ENCODE data around the gene DEXI.

Gene DEXI

DNA sequence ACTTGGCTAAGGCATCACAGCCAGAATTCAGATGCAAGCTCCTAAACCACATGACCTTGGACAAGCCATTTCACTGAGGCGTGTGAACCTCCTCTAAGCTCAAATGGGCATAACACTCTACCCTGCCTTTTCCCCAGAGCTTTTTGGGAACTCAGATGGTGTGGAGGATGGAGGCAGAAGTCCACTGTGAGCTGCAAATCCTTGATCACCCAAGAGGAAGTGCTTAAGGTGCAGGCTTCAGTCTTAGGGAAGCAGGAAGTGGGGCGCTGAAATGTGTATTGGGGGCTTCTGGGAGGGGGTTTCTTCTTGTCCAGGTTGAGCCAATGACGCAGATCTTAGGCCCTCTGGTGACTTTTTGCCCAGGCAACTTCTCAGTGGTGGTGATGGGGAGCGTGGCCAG is 52.4 kb downstream of the DEXI start:
- DNase-seq = no peak

- no peak for DNase-seq
Measured at GRCh38 chr16:10888320-10888937, 53.8 kb downstream of the DEXI start.

GRCh38 chr16:10885246-10885645 is 57.0 kb downstream of the DEXI start:
- DNase-seq = no peak

DNA sequence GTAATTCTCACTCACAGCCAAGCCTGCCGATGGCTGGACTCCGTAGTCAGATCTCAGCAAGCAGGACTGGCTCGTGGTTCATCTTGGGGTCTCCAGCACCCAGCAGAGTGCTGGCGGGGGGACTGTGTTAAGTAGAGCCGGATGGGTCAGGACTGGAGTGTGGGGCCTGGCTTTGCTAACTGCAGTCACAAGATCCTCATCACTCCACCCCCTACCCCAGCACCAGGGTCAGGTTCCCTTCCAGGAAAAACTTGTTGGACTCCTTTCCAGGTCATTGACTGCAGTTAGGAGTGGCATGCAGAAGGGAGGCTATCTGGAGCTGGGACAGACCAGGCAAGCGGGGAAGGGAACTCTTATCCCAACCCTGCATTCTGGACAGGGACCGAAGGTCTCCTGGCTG is 59.3 kb downstream of the DEXI start:
- no peak for DNase-seq

DNA sequence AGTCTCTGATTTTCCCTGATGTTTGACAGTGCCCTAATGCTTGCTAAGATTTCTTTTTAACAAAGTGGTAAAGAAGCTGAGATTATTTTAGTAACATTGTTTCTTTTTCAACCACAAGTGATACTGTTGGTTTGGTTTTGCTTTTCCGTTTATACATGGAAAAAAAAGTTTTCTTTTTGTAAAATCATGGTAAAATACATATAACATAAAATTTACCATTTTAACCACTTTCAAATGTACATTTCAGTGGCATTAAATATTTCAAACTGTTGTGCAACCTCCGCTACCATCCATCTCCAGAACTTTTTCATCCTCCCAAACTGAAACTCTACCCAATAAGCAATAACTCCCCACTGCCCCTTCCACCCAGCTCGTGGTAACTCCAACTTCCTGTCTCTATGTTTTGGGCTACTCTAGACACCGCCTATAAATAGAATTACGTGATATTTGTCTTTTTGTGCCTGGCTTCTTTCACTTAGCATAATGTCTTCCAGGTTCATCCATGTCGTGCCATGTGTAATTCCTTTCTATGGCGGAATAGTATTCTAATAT is 60.7 kb downstream of the DEXI start:
- no peak for DNase-seq

DNA sequence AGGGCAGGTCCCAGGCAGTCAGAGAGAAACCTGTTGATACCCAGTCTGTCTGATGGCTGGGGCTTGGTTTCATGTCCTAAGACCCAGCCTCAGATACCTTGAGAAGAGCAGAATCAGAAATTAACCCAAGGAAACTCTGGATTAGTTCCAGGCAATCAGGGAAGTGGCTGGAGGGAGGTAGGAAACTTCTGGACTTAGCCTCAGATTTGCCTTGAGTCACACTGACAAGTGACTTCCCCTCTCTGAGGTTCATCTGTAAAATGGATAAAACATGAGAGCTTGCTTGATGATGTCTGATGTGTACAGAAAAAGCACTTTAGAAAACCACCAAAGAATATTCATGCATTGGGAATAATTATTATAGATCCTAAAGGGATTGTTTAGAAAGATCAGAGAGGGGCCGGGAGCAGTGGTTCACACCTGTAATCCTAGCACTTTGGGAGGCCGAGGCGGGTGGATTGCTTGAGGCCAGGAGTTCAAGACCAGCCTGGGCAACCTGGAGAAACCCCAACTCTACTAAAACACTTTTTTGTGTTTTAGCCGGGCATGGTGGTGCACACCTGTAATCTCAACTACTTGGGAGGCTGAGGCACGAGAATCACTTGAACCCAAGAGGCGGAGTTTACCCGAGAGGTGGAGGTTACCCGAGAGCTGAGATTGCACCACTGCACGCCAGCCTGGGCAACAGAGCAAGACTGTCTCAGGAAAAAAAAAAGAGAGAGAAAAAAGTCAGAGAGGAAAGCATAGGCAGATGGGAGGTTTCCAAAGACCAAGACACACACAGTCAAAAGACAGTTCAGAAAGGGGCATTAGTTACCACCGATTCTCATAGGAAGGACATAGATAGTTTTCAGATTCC is 61.4 kb downstream of the DEXI start:
- no peak for DNase-seq

DNA sequence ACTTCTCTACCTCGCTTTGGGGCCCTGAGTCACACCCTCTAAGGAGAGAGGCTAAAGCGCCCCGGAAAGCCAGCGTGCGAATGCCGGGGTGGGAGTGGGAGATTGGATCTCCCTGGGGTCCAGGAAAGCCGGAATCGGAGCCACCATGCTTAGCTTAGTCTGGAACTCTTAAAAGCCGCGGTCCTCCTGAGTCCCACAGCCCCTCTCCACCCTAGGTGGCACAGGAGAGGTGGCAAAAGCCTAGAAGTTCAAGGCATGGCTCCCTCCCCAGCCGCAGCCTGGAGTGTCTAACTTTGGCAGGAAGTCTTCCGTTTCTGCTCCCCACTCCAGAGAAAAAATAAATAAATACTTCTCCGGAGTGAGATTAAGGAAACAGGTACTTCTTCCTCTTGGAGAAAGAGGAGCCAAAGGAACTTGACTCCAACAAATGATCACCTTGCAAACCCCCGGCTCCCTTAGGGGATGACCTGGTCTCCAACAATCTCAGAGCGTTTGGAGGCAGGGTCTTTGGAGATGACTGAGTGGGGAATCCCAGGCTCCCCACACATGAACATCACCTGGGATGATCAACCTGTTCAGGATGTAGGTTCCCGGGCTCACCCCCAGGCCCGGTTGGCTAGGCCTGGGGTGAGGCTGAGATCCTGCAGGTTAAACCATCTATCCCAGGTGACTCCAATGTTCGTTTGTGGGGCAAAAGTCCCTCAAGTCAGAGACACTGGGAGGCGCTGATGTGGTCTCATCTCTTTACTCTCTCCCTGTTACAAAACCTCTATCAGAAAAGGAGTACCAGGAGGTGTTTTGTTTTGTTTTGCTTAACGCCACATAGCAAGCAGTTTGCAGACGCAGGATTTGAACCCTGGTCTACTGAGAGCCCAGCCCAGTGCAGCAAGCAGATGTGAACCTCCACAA is 62.3 kb downstream of the DEXI start:
- DNase-seq = no peak

Measured in stimulated activated naive CD4-positive, alpha-beta T cell (primary cell).